ENCODE measurements around the gene GSTA1.
"Not testable (repeated sequence)": the region's sequence is repeated elsewhere in the genome, so short reads cannot be mapped to it uniquely, and the experiment has no call there.

The GSTA1 gene

GRCh38 chr6:52820198-52820597 lies 16.6 kb upstream of the GSTA1 start:
- peak; percentile 26 to 45 for DNase-seq (ENCODE audit: low read depth in 2 of 2)
- TF ChIP-seq, protein P1, sequence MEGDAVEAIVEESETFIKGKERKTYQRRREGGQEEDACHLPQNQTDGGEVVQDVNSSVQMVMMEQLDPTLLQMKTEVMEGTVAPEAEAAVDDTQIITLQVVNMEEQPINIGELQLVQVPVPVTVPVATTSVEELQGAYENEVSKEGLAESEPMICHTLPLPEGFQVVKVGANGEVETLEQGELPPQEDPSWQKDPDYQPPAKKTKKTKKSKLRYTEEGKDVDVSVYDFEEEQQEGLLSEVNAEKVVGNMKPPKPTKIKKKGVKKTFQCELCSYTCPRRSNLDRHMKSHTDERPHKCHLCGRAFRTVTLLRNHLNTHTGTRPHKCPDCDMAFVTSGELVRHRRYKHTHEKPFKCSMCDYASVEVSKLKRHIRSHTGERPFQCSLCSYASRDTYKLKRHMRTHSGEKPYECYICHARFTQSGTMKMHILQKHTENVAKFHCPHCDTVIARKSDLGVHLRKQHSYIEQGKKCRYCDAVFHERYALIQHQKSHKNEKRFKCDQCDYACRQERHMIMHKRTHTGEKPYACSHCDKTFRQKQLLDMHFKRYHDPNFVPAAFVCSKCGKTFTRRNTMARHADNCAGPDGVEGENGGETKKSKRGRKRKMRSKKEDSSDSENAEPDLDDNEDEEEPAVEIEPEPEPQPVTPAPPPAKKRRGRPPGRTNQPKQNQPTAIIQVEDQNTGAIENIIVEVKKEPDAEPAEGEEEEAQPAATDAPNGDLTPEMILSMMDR (IDR thresholded peaks at IDR 0.05; ENCODE audit: low read depth, low read length): no peak
- H3K4me3 ChIP-seq (replicated peaks in 1 of 2; ENCODE audit: low read depth in 2 of 2, low read length in 2 of 2): no peak overlapping the region

DNA sequence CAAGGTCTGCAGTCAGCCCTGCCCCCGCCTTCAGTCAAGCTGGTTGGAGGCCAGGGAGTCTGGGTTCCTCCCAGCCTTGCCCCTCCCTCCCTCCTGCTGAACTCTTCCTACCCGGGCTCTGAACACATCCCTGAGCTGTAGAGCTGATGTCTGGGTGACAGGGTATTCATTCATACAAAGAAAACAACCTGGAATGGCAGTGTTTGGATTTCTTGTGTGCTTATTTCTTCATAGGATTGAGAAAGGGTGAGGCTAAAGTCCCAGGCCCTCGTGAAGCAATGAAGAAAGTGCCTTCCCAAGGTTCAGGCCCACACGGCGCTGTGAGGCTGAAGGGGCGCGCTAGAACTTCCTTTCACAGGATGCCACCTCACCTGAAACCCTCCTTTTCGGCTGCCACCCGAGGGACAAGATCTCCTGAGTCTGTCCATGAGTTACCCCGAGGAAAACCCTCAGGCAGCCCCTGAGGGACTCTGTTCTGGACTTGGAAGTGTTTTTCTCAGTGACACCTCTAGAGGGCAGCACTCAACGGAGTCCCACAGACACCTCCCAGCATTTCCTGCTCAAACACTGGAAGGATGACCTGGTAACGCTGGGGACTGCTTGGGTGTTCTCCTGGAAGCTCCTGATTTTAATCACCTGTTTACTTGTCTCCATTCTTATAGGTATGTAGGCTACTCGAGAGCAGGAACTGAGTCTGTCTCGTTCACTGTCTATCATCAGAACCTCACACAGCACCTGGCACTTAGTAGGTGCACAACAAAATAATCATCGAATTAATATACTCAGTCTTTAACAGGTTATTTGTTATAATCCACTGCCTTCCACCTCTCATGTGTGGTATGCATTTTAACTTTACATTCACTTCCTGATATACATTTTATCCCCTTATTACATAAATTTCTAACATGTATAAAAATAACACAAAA lies 11.8 kb upstream of the GSTA1 start:
- peak; percentile 57 to 66 for DNase-seq (ENCODE audit: low read depth in 2 of 2)
- TF ChIP-seq, protein P1 (IDR thresholded peaks at IDR 0.05; ENCODE audit: low read depth, low read length): peak; percentile 61
- H3K4me3 ChIP-seq (replicated peaks in 1 of 2; ENCODE audit: low read depth in 2 of 2, low read length in 2 of 2): no peak overlapping the region

- H3K4me3 ChIP-seq (replicated peaks in 1 of 2; ENCODE audit: low read depth in 2 of 2, low read length in 2 of 2); DNase-seq (ENCODE audit: low read depth in 2 of 2): not testable (repeated sequence)
Observed at GRCh38 chr6:52814545-52814944, 10.9 kb upstream of the GSTA1 start.

- H3K4me3 ChIP-seq (replicated peaks in 1 of 2; ENCODE audit: low read depth in 2 of 2, low read length in 2 of 2); DNase-seq (ENCODE audit: low read depth in 2 of 2): not testable (repeated sequence)
Observed at GRCh38 chr6:52809777-52810176, 6.2 kb upstream of the GSTA1 start.

- DNase-seq (ENCODE audit: low read depth in 2 of 2): no peak
- TF ChIP-seq, protein P1 (IDR thresholded peaks at IDR 0.05; ENCODE audit: low read depth, low read length): no peak
Observed at GRCh38 chr6:52808660-52809059, 5.0 kb upstream of the GSTA1 start.

DNA sequence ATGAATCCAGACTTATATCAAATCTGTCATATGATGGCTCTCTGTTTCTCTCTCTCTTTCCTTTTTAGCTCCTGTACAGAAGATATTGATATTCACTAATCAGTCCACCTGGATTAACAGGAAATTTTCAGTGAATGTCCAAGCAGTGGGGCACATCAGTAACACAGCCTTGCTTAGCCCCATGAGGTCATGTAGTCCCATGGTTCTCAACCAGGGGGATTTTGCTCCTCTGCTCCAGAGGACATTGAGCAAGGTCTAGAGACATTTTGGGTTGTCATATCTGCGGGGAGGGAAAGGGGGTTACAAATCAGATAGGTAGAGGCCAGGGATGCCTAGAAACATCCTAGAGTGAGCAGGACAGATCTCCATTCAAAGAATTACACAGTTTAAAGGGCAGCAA lies 810 bp downstream of the GSTA1 start:
- no peak for DNase-seq (ENCODE audit: low read depth in 2 of 2)
- no peak overlapping the region for H3K4me3 ChIP-seq (replicated peaks in 1 of 2; ENCODE audit: low read depth in 2 of 2, low read length in 2 of 2)
- TF ChIP-seq, protein P1 (IDR thresholded peaks at IDR 0.05; ENCODE audit: low read depth, low read length): no peak

More at GRCh38 chr6:52808660-52809059, 5.0 kb upstream of the GSTA1 start:
- H3K4me3 ChIP-seq (replicated peaks in 1 of 2; ENCODE audit: low read depth in 2 of 2, low read length in 2 of 2): no peak overlapping the region

DNA sequence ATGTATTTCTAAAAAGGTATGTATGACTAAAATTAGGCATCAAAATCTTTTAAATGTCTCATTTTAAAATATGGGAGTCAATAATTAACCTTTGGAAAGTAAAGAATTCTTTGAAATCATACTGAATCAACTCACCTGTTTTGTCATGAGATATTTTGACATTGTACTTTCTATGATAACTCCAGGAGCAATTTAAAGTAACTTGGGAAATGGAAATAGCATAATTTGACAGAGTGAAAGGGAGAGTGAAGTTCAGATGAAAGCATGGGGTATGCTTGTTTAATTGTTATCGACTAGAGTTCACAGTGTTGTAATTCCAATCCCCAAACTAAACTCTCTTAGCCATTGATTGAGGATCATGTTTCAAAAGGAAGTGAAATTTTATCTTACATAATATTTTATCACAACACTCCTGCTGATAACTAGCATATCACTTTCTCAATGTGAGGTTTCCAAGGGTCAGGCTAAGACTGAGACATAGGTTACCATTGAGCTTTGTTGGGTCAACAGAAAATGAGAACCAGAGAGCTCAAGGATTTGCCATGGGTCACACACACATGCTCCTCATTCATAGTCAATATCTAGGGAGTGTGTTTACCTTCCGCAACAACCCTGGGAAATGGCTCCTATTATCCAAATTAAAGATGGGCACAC lies 2.3 kb downstream of the GSTA1 start:
- no peak for DNase-seq (ENCODE audit: low read depth in 2 of 2)
- H3K4me3 ChIP-seq (replicated peaks in 1 of 2; ENCODE audit: low read depth in 2 of 2, low read length in 2 of 2): no peak overlapping the region
- TF ChIP-seq, protein P1 (IDR thresholded peaks at IDR 0.05; ENCODE audit: low read depth, low read length): no peak

DNA sequence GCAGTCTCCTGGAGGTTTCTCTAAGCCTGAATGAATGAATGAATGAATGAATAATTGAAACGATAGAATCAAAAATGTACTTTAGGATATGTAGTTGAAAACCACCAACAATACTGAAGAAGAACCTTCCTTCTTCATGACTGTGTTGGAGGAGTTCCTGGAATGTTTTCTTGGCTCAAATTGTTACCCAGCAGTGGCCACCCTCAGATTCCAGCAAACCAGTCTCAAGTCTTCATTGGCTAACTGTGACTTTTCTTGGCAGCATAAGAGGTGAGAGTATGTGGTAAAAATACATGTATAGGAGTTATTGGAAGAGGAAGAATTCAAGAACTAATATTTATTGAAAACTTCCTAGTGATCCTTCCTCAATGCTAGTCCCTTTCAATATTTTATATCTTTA lies 4.3 kb downstream of the GSTA1 start:
- peak; percentile 39 to 55 for DNase-seq (ENCODE audit: low read depth in 2 of 2)
- not testable (repeated sequence) for H3K4me3 ChIP-seq (replicated peaks in 1 of 2; ENCODE audit: low read depth in 2 of 2, low read length in 2 of 2)

GRCh38 chr6:52794366-52794765 lies 9.2 kb downstream of the GSTA1 start:
- not testable (repeated sequence) for H3K4me3 ChIP-seq (replicated peaks in 1 of 2; ENCODE audit: low read depth in 2 of 2, low read length in 2 of 2); DNase-seq (ENCODE audit: low read depth in 2 of 2)
